ENCODE measurements around the gene MINDY2. TPM values are rescaled to one million over a fixed set of nuclear protein-coding genes. Genes with fewer than 3 reads are reported as not detected.
A peak's percentile ranks its signal among the peaks of the same experiment; 100 is the strongest.

Gene MINDY2, protein sequence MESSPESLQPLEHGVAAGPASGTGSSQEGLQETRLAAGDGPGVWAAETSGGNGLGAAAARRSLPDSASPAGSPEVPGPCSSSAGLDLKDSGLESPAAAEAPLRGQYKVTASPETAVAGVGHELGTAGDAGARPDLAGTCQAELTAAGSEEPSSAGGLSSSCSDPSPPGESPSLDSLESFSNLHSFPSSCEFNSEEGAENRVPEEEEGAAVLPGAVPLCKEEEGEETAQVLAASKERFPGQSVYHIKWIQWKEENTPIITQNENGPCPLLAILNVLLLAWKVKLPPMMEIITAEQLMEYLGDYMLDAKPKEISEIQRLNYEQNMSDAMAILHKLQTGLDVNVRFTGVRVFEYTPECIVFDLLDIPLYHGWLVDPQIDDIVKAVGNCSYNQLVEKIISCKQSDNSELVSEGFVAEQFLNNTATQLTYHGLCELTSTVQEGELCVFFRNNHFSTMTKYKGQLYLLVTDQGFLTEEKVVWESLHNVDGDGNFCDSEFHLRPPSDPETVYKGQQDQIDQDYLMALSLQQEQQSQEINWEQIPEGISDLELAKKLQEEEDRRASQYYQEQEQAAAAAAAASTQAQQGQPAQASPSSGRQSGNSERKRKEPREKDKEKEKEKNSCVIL
- total RNA-seq = 10 to 100 TPM; 28.7 to 35.5 TPM
- long read RNA-seq, full-length matches to known transcripts = 42 of 53 reads
- long read RNA-seq, partial matches to known transcripts = 0 of 53 reads
- long read RNA-seq, other reads (novel, unspliced or antisense) = 11 of 53 reads

DNA sequence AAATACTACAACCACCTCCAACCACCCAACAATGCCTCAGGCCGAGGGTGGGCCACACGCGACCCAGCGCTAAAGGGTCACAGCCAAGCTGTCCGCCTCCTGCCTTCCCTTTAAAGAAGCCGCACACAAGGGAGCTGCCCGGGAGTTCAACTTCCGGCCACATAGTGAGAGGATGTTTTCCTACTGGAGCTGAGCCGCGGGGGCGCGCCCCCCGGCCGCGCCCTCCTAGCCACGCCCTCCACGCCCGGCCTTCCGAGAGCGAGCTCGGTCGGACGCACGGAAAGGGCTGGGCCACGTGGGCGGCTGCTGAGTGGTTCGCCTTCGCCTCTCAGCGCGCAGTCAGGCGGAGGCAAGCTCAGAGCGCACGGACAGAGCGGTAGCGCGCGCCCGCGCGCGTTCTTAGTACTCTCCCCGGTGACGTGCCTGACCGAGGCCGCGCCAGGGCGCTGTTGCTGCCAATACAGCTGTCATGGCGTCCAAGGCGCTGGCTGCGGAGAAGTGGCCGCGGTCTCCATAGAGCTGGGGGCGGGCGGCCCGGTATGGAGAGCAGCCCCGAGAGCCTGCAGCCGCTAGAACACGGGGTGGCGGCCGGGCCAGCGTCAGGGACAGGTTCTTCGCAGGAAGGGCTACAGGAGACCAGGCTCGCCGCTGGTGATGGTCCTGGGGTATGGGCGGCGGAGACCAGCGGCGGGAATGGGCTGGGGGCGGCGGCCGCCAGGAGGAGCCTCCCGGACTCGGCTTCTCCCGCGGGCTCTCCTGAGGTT lies at the start of gene MINDY2:
Gene MINDY2 (plus strand): TSS at position 446 of the 764 bp plus-strand sequence. CDS start 94 bp downstream, at position 540.
- ATAC-seq (peak; percentile 97 to 99), DNase-seq (peak; percentile 99)
- intact Hi-C loops (cut with DNase I) = loop anchor here in 1 of 2 donors (2.0 kb wide), 1 partner anchor 22 kb away; the partner anchor contains the start of gene ADAM10

DNA sequence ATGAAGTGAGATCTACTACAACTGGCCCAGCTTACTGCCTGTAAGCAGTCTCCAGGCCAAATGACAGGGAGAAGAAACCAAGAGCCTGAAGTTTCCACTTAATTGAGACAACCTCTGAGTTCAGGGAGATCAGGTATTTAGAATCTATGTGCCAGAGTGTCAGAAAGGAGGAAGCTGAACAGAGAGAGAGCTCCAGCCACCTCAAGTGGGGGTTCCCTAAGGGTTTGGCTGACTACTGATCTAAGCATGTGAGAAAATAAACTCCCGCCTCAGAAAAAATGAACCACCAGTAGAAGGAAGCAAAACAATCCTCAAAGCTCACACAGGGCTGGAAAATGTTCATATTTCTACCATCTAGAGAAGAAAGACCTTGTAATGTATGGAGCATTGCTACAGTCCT lies 46.6 kb upstream of the MINDY2 start:
- DNase-seq (no peak), ATAC-seq (peak; percentile 8 to 54)
- intact Hi-C loops (cut with DNase I) = no loop called here

DNA sequence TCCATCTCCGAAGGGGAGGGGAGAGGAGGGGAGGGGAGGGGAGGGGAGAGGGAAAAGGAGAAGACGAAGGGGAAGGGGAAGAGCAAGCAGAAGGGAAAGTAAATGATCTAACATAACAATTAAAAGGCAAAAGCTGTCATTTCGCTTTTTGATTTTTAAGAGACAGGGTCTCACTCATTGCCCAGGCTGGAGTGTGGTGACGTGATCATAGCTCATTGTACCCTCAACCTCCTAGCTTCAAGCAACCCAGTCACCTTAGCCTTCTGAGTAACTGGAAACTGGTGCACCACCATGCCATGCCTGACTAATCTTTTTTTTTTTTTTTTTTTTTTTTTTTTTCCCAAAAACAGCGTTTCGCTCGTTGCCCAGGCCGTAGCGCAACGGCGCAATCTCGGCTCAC lies 44.2 kb upstream of the MINDY2 start:
- DNase-seq = no peak
- ATAC-seq = no peak
- intact Hi-C loops (cut with DNase I) = no loop called here

- ATAC-seq = peak in 1 of 2 donors; percentile 91
- intact Hi-C loops (cut with DNase I) = no loop called here
- DNase-seq = no peak
Observed at GRCh38 chr15:58731756-58732535, 39.2 kb upstream of the MINDY2 start.

GRCh38 chr15:58732625-58733363 lies 38.3 kb upstream of the MINDY2 start:
- DNase-seq = no peak
- peak in 1 of 2 donors; percentile 42 for ATAC-seq
- intact Hi-C loops (cut with DNase I) = no loop called here

DNA sequence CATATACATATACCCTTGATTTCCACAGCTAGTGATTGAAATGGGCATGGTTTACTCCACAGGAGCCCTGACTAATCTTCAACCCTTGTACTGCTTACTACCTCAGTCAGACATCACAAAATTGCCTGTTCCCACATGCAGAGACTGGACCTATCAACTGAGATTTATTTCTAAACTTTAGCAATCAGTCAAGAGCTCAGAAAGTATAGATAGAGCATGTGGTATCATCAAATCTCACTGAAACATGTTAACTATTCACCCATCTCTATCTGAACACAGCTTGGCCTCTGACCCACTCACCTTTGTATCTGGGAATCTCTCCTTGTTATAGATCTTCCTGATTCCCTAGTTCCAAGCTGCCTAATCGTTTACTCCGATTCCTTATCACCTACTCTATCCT lies 36.2 kb upstream of the MINDY2 start:
- DNase-seq = no peak
- intact Hi-C loops (cut with DNase I) = no loop called here
- no peak for ATAC-seq

- ATAC-seq (no peak), DNase-seq (no peak)
- intact Hi-C loops (cut with DNase I) = no loop called here
Observed at GRCh38 chr15:58736018-58736643, 35.0 kb upstream of the MINDY2 start.

- DNase-seq (no peak), ATAC-seq (no peak)
- intact Hi-C loops (cut with DNase I) = no loop called here
Observed at GRCh38 chr15:58737298-58737697, 33.8 kb upstream of the MINDY2 start.

DNA sequence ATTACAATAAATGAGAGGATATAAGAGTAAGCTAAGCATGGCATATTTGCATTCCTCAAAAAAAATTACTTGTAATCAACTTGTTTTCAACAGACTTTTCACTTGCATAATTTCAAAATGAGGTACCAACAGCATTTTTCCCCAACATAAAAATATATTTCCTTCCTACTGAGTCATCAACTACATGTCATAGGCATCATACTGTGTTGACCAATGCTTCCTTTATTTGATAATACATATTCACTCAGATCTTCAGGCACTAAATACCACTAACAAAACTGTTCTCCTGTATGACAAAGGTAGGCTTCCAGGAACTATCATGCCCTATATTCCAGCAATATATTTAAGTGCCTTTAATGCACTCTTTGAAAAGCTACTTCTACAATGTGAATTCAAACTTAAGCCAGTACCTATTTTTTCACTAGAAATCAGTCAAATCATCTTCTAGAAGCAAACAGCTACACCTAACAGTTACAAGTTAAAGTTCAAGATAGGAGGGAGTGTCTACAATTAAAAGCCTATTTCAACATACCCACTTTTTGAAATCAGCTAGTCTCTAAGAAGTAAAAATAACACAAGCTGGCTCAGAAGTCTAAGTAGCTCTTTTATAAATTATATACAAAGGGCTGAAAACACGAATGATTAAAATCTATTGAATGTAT lies 32.9 kb upstream of the MINDY2 start:
- intact Hi-C loops (cut with DNase I) = no loop called here
- ATAC-seq (peak in 1 of 2 donors; percentile 75), DNase-seq (no peak)

- DNase-seq (no peak), ATAC-seq (no peak)
- intact Hi-C loops (cut with DNase I) = no loop called here
Observed at GRCh38 chr15:58740436-58740835, 30.7 kb upstream of the MINDY2 start.

DNA sequence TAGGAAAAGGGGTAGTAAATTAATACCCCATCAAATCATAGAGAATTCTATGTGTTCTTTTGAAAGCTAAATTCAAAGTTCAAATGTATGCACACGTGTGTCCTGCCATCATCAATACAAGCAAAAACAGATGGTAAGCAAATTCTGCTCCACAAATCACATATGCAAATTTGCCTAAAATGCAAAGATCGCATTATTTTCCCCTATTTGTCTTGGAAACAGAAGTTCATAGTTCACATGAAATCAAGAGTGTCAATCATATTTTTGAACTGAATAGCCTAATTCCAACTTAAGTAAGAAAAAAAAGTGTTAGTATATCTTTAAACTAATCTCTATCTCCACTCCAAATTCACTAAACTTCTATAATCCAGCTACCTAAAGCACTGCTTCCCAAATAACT lies 30.1 kb upstream of the MINDY2 start:
- ATAC-seq (no peak), DNase-seq (no peak)
- intact Hi-C loops (cut with DNase I) = no loop called here

GRCh38 chr15:58742022-58742813 lies 28.9 kb upstream of the MINDY2 start:
- ATAC-seq (peak; percentile 63 to 67), DNase-seq (no peak)
- intact Hi-C loops (cut with DNase I) = no loop called here

- intact Hi-C loops (cut with DNase I) = no loop called here
- peak; percentile 23 to 37 for ATAC-seq
- DNase-seq = no peak
Observed at GRCh38 chr15:58742819-58743502, 28.1 kb upstream of the MINDY2 start.

GRCh38 chr15:58746174-58746573 lies 24.9 kb upstream of the MINDY2 start:
- intact Hi-C loops (cut with DNase I) = no loop called here
- no peak for ATAC-seq
- DNase-seq = no peak

DNA sequence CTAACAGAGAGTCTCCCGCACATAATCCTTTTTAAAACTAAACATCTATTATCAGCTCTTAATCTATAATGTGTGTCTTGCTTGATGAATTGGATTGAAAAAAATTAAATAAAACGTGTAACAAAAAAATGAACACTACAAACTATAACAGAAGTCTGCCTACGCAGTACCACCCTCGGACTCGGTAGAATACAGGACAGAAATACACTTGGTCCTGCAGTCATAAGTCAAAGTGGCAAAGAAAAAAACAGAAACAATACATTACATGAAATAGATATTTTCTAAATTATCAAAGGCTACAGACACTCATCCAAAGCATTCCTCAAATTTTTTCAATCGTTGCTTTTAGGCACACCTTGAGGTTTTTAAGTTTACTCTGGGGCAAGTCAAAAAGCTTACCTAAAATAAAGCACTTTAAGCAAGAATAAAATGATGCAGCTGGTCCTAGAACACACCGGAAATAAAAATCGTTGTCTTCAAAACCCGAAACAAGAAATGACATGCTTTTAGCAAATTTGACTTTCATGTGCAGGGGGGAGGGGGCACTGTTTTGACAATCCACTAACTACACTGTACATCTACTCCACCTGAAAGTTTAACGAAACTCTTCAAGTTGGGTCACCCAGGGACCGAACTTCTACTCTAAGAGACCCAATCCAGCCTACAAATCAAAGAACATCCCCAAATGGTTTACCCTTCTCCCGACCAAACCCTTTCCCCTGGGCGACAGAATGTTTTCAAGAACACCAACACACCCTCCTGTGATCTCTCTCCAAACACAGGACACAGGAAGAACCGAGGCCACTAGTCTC lies 22.9 kb upstream of the MINDY2 start:
- DNase-seq (no peak), ATAC-seq (no peak)
- intact Hi-C loops (cut with DNase I) = loop anchor here in 1 of 2 donors (2.0 kb wide), 1 partner anchor 23 kb away; the partner anchor contains the start of gene MINDY2

All from left cardiac atrium (tissue), 4 donors.